Stimulated activated CD8-positive, alpha-beta memory T cell treated with anti-CD3 and anti-CD28 coated beads, Interleukin-12 subunit alpha, Interleukin-12 subunit beta, amount 100 ng/mL, for 24 hours (primary cell): ENCODE results near the gene LIMS2.

Source experiments
- DNase-seq: peaks from one replicate; pipeline ENCODE4 v3.0.0-alpha.2; 2020; ENCODE audit errors: extremely low read depth

LIMS2 gene, protein sequence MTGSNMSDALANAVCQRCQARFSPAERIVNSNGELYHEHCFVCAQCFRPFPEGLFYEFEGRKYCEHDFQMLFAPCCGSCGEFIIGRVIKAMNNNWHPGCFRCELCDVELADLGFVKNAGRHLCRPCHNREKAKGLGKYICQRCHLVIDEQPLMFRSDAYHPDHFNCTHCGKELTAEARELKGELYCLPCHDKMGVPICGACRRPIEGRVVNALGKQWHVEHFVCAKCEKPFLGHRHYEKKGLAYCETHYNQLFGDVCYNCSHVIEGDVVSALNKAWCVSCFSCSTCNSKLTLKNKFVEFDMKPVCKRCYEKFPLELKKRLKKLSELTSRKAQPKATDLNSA

DNA sequence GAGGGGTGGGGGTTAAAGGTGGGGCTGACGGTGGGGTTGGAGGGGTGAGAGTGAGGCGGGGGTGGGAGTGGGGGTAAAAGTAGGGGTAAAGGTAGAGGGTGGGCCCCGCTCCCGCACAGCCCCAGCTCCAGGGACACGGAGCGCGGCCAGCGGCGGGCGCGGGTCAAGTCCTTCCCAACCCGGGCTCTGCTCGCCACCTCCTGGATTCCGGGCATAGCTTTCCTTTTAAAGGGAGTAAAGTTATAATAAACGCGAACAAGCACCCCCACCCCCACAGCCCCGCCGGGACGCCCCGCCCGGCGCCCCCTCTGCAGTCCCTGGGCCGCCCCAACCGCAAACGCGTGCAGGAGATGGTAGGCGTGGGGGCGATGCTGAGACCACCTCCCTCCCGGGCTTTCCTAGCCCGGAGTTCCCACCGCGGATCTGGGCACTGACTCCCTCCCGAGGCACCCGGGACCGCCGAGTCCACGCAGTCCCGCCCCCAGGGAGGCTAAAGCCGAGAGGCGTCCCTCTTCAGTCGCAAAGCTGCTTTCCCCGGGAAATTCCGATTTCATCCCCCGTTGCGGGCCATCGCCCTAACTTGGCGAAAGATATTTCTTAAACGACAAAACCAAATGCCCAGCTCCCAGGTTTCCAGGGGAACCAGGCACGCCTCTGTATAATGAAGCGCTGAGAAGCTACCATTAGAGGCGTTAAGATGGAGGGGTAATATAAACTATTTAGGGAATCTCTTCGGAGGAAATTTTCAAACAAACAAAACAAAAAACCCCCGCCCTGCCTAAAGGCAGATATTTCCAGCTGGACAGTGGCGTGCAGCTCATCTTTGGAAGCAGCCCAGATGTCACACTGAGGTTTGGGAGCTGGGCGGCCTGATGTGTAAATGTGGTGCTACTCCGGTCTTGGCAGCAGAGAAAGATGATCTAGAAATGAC lies at the start of gene LIMS2:
Gene LIMS2, minus strand, starts transcription at position 200 of the 931 bp plus-strand sequence. CDS start 506 bp downstream, outside the sequence.
- DNase-seq, result no peak

DNA sequence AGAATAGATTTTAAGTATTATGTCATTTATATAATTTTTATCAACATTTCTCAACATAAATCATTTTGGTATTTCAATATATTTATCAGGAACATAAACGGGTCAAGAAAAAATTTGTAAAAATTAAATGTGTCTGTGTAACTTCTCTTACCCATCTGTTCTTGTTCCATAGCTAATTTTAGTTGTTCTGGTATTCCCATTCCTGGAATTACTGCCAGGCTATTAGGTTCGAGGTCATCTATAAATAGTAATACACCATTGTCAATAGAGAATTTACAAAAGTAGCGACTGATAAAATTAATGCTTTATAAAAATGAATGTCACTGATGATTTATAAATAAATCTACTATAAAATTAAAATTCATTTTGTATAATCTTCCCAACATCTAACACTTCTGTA lies 47.5 kb upstream of the LIMS2 start:
- DNase-seq, result no peak

DNA sequence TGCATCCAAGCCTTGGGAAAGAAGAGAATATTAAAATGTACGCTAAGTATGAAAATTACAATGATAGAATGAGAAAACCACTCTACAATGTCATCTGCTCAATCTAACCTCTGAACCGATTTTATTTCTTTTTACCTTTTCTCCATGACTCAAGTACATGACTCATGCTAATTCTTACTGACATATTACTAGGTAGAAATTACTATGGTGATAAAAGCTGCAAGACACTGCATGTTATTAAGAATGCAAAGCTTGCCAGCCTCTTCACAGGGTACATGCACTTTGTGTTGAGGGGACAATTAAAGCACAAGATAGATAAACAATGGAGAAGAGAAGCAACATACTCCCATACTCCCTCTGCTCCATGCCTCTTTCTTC lies 46.6 kb upstream of the LIMS2 start:
- DNase-seq, result no peak

DNA sequence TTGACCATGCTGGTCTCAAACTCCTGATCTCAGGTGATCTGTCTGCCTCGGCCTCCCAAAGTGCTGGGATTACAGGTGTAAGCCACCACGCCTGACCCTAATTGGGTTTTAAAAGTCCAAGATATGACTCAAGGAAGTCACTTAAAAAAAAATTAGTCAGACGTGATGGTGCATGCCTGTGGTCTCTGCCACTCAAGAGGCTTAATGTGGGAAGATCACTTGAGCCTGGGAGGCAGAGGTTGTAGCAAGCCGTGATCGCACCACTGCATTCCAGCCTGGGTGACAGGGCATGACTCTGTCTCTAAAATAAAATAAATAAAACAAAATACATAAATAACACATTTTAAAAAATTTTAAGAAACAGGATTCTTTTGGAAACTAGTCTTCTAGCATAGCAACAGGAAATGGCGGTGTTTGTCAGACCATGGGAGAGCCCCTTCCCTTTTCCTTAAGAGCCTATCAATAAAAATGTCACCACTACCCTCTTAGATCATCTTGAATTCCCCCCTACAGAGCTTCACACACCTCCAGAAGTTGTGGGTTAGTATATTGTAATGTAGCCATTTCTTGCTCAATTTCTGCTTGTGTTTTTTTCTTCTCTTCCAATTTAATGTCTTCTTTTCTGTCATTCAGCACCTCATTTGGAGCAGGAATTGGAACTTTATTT lies 46.1 kb upstream of the LIMS2 start:
- DNase-seq, result no peak

DNA sequence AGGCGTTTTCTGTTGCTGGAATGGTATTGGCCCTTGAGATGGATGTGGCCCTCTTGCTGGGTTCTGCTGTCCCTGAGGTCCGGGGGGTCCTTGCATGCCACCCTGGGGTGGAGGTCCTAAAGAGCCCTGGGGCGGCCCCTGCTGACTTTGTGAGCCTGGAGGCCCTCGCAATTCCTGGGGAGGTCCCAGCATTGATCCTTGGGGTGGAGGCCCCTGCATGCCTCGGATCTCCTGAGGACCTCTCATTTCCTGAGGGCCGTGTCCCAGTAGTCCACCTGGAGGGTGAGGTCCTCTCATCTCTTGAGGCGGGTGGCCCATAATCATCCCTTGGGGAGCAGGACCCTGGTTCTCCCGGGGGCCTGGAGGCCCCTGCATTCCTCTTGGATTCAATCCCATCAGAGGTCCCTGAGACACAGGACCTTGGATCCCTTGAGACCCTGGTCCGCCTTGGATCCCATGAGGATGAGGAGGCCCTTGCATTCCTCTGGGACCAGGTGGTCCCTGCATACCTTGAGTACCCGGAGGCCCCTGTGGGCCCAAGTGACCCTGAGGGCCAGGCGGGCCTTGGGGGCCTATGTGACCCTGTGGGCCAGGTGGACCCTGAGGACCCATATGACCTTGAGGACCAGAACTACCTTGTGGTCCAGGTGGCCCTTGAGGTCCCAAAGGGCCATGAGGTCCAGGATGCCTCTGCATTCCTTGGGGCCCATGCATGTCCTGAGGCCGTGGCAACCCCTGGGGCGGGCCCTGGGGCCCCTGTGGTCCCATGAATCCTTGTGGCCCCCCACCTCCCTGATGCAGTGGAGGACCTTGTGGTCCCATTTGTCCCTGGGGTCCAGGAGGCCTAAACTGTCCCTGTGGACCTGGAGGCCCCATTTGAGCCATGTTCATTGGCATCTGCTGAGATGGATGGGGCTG lies 44.2 kb upstream of the LIMS2 start:
- DNase-seq, result no peak

DNA sequence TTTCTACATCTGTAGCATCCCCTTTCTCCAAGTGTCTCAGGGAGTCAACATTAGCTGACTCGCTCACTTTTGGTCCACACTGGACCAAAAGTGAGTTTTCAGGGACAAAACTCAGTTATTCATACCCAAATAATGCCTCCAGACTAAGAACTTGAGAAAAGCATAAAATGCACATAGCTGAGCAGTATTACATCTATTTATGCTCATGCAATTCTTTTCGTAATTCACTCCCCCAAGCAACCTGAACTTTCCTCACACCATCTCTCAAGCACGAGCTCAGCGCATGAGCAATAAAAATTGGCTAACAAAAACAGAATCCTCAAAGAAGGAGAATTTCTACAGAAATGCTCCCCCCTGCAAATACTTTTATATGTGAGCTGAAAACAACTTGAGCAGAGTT lies 42.9 kb upstream of the LIMS2 start:
- DNase-seq, result no peak

DNA sequence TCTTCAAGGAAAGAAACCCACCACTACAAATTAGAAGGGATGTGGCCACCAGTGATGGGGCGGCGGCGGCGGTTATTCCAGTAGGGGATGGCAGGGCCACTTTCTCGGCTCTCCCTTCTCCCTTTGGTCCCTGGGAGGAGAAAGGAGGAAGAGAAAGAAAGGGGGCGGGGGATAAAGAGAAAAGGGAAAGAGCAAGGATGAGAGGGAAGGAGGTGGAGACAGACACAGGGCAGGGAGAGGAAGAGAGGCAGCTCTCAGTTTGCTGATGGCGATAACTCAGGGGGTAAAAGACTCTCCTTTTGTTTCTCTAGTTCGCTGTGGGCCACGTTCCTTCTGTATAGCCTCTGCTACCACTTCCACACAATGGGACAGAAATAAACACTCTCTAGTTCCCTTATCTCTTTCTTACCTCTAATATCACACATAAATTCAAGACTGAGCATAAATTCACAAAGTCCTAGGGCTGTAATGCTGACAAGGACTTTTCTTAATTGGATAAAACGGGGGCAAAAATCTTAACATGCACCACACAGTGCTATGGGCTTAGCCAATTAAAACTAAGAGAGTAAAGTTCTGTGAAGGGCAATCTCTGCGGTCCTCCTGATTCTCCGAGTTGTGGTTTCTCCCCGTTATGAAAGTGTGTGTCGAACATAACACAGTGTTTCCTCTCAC lies 40.6 kb upstream of the LIMS2 start:
- DNase-seq, result no peak

DNA sequence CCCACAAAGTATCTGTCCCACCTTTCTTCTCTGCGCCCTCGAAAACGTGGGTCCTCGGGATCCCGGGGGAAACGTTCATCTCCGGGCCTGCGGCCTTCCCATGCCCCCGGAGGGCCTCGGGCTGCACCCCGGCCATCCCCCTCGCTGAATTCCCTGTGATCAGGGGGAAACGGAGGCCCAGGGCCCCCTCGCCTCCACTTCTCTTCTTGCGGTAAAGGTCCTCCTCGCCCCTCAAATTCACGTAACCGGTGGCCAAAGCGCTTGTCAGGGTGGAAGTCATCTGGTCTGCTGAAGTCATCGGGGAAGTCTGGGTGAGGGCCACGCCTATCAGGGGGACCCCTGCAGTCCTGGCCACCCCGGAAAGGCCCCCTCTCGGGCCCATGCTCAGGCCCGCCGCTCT lies 38.2 kb upstream of the LIMS2 start:
- no peak for DNase-seq

DNA sequence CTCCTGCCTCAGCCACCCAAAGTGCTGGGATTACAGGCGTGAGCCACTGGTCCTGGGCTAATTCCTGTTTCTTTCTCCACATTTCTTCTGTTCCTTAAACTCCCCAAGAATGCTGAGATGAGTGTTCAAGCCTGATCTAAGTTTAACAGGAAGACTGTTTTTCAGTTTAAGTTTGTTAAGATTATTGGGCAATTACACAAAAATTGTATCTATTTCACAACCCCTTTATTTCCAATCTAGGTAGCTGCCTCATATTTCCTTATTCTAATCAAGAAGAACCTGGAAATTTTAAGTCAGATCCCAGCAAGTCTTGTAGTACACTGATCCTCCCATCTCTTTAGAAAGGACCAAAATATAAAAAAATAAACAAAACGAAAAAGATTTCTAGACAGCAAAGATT lies 37.7 kb upstream of the LIMS2 start:
- no peak for DNase-seq

DNA sequence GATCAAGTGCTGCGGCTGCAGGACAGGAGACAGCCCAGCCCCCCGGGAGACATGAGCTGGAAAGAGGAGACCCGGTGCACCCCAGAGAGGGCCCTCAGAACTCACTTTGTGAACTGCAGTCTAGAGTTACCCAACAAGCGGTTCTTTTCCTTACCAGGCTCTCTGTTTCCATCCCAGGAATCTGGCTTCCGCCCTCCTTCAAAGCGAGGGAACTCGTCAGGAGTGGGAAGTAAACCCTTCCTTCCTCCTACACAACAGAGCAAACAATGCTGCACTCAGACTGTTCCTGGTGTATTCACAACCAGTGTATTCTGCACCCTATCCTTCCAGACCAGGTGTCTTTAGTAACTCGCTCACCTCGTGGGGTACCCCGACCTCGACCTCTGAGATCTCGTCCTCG lies 34.0 kb upstream of the LIMS2 start:
- DNase-seq, result no peak

DNA sequence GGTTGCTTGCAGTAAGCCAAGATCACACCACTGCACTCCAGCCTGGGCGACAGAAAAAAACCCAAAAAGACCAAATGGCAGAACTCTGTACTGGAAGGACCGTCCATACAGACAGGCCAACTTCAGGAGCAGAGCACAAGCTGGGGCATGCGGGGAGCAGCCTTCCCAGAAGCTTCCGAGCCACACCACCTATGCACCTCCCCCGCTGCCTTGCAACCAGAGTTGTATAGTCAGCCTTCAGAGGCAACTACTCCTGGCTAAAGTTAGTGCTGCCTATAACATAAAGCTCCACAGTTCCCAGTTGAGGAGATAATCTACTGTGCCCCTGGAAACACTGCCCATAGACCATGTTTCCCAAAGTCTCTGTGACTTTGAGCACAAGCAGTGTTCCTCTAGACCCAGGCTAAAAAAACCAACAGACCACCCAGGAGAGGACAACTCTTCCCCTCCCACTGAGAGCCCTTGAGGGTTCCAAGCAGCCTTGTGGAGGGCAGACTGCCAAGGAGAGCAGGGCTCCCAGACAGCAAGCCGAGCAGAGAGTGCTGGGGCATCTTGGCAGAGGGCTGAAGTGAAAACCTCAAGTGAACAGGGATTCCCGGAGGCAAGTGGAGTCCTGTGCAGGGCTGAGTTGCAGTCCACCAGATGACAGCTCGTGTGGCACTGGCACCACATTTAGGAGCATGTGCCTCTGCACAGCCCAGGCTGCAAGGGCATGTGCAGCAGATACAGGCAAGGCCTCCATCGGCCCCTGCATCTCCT lies 32.7 kb upstream of the LIMS2 start:
- DNase-seq, result no peak

DNA sequence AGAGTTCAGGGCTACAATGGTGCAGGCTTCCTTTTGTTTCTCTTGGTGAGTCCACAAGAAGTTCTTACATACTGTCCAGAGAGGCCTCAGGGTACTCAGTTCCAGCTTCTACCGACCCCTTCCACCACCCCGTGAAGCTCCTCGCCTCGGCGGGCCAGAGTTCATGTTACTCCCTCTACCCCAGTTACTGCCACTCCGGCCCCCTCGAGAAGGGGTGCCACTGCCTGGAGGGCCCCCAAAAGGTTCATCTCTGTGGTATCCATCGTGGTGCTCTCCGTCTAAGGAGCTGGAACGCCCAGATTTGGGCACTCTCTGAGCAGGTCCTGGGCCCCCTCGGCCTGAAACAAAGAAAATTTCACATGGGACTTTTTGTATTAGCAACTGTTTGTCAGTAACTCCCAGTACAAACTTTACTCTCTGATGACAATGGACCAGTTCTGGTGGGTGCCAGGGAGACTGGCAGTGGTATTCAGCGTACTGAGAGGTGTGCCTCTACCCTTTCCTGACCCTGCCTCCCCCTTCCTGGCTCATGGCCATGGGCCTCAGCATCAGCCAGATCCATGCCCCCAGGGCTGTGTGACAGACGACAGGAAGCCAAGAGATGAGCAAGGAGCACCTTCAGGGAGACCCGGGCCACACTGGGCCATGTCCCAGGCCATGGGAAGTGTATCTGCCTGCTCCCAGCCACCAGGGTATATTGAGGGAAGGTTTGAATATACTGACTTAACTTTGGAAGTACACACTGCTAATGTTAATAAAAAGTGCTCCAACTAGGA lies 31.1 kb upstream of the LIMS2 start:
- DNase-seq, result no peak

DNA sequence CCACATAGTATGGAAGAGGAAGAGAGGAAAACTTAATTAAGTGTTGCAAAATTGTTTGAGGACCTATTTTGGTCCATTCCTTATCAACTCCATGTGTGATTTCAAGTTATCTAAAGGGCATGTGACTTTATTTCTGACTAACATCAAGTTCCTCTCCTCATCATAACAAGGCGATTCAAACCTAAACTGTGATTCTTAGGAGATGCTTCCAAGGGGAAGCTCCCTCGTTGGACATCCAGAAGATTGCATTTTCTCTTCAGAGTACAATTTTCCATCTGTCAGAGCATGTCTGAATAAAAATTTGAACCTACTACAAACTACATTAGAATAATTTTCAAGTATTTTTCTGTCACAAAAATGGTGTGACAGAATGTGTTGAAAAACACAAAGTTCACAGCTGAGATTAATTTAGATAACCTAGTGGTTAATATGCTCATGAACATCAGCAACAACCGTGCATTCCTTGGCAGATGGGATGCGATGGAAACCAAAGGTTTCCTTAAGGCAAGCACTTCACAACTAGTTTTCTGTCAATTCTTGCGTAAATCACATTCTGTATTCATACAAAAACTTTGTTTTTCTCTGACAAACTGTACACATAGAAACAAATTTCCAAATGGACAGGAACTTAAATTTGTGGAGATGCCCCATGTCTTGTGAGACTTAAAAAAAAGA lies 30.2 kb upstream of the LIMS2 start:
- DNase-seq, result no peak

DNA sequence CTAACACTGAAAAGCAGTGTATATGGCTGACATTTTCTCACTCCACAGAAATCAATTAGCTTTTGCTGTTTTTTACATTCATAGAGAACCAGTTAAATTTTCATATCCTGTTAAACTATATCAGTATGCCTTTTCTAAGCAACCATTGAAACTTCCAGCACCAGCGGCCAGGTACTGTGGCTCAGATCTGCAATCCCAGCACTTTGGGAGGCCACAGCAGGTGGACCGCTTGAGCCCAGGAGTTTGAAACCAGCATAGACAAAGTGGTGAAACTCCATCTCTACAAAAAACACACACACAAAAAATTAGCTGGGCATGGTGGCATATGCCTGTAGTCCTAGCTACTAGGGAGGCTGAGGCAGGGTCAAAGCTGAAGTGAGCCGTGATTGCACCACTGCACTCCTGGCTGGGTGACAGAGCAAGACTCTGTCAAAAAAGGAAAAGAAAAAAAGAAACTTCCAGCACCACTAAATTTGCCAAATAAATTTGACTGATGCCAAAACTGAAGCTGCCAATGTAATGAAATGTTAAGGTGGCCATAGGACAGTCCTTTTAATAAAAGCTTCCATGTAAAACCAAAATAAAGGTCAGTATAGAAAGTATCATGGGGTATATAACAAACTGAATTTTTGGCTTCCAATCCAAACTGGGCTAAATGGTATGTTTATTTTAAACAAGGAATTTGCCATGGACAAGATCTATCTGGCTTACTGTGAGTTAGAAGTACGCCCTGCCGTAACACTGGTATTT lies 29.5 kb upstream of the LIMS2 start:
- DNase-seq, result no peak

DNA sequence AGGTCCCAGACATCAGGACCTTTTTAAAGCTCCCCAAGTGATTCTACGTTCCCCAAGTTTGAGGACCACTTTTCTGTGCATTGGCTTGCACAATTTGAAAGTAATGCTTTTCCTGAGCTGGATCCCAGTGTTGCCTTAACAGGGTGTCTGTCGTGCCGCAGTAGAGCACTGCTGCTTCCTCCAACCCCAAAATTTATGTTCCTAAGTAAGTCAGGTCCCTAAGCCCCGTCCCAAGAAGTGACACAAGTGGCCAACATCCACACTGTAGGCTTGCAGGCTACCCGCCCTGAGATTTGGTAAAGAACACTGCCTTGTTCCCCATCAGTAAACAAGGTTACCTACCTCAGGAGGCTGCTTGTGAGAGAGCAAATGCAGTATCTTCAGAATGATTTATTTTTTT lies 28.0 kb upstream of the LIMS2 start:
- DNase-seq, result no peak

DNA sequence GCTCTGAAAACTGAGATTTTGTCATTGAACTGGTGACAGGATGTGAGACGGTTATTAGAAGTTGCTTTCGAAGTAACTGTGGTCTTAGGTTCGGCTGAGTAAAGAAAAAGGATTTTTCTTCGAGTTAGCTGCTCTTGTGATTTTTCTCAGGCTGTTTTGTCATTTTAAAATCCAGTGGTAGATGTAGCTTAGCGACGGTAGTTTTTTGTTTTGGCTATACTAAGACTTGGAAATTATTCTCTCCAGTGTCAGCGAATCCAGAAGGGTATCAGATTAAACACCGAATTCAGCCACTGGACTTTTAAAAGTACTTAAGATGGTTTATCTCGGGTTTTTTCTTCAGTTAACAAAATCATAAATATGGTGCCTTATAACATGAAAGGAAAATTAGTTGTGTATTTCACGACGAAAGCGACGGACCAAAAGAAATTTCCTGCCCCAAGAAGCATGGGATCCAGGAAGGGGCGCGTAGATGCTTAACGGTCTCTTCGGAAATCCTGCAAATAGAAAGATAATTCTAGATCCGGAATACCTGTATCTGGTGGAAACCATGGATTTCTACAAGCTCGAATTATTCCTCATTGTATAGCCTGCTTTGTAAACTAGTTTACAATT lies 27.2 kb upstream of the LIMS2 start:
- DNase-seq, result no peak

DNA sequence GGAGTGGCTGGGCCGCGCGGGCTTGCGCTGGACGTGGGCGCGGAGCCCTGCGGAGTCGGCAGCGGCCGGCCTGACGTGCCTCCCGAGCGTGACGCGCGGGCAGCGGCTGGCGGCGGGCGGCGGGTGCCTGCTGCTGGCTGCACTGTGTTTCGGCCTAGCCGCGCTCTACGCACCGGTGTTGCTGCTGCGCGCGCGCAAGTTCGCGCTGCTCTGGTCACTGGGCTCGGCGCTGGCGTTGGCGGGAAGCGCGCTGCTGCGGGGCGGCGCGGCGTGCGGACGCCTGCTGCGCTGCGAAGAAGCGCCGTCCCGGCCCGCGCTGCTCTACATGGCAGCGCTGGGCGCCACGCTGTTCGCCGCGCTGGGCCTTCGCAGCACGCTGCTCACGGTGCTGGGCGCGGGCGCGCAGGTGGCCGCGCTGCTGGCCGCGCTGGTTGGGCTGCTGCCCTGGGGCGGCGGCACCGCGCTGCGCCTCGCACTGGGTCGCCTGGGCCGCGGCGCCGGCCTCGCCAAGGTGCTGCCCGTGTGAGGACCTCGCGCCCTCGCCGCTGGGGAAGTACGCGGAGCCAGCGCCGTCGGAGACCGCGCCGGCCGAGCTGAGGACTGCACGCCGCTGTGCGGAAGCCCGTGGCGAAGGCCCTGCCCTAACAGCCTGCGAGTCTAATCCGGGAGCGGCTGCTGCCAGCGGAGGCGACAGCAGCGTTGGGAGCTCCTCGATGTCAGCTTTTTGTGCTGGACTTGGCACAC lies 26.5 kb upstream of the LIMS2 start:
- peak; percentile 59 for DNase-seq
